HG03025 (cell line): Measurements from ENCODE around the gene PGAP1.

ENCODE experiments used
- ATAC-seq: cut with Tn5 transposase; IDR thresholded peaks from one replicate; pipeline ENCODE4 v1.9.1; 2021; ENCODE audit warnings: mild to moderate bottlenecking, moderate library complexity; ENCODE audit not compliant: unreplicated experiment, low FRiP score

PGAP1 gene

GRCh38 chr2:196926562-196927375, at the start of gene PGAP1:
Gene PGAP1, minus strand, starts transcription at chr2:196926707. Its CDS starts 91 bp downstream, at chr2:196926616.
- peak; percentile 87 for ATAC-seq

GRCh38 chr2:196974970-196975369, 48.5 kb upstream of the PGAP1 start:
- ATAC-seq, result no peak

- ATAC-seq, result no peak
These were observed 45.2 kb upstream of the PGAP1 start for GRCh38 chr2:196971574-196972279.

- ATAC-seq, result no peak
These were observed 43.6 kb upstream of the PGAP1 start for GRCh38 chr2:196970099-196970498.

- no peak for ATAC-seq
These were observed 42.0 kb upstream of the PGAP1 start for GRCh38 chr2:196968516-196968915.

- no peak for ATAC-seq
These were observed 41.3 kb upstream of the PGAP1 start for GRCh38 chr2:196967775-196968174.

GRCh38 chr2:196967116-196967515, 40.6 kb upstream of the PGAP1 start:
- ATAC-seq, result no peak

GRCh38 chr2:196966061-196966460, 39.6 kb upstream of the PGAP1 start:
- ATAC-seq, result no peak

GRCh38 chr2:196965651-196966050, 39.1 kb upstream of the PGAP1 start:
- ATAC-seq, result no peak

GRCh38 chr2:196963961-196964360, 37.5 kb upstream of the PGAP1 start:
- no peak for ATAC-seq

GRCh38 chr2:196963043-196963442, 36.5 kb upstream of the PGAP1 start:
- no peak for ATAC-seq

GRCh38 chr2:196962325-196962724, 35.8 kb upstream of the PGAP1 start:
- ATAC-seq, result no peak

GRCh38 chr2:196961889-196962288, 35.4 kb upstream of the PGAP1 start:
- ATAC-seq, result peak; percentile 98

- no peak for ATAC-seq
These were observed 33.3 kb upstream of the PGAP1 start for GRCh38 chr2:196959734-196960338.

GRCh38 chr2:196959281-196959680, 32.8 kb upstream of the PGAP1 start:
- ATAC-seq, result no peak

- no peak for ATAC-seq
These were observed 31.5 kb upstream of the PGAP1 start for GRCh38 chr2:196957881-196958525.

- ATAC-seq, result no peak
These were observed 30.9 kb upstream of the PGAP1 start for GRCh38 chr2:196957442-196957841.

GRCh38 chr2:196956069-196956468, 29.6 kb upstream of the PGAP1 start:
- no peak for ATAC-seq

- ATAC-seq, result no peak
These were observed 28.5 kb upstream of the PGAP1 start for GRCh38 chr2:196955036-196955435.

- ATAC-seq, result no peak
These were observed 27.5 kb upstream of the PGAP1 start for GRCh38 chr2:196954001-196954400.

- ATAC-seq, result no peak
These were observed 26.4 kb upstream of the PGAP1 start for GRCh38 chr2:196952936-196953335.
